Lung (tissue), 12 donors: ENCODE measurements around the gene AKR7A3. TPM values are rescaled to one million over a fixed set of nuclear protein-coding genes. Genes with fewer than 3 reads are reported as not detected.

Experiments
- ATAC-seq: fragments of 200-7000 bp; cut with Tn5 transposase; one replicate; pipeline ENCODE4 v1.9.1; 2020; ENCODE audit warnings: moderate number of reproducible peaks; ENCODE audit not compliant: insufficient read depth, low FRiP score
- DNase-seq, 3 donors: peaks; one replicate each; pipeline ENCODE4 v3.0.0-alpha.2; 2013 to 2017
- H3K27ac ChIP-seq, 2 donors: one replicate each; pipeline ENCODE4 v1.5.1; 2013; ENCODE audit warnings: mild to moderate bottlenecking in 2 of 2, moderate library complexity in 2 of 2, control low read depth in 1 of 2, inconsistent platforms in 1 of 2, low read depth in 1 of 2, low read length in 1 of 2
- H3K27me3 ChIP-seq, 3 donors: one replicate each; pipeline ENCODE4 v1.5.1; 2013; ENCODE audit warnings: low read length in 2 of 3; ENCODE audit not compliant: control insufficient read depth in 3 of 3, insufficient read depth in 3 of 3
- H3K36me3 ChIP-seq, 4 donors: one replicate each; pipeline ENCODE4 v1.5.1; 2013; ENCODE audit warnings: low read length in 4 of 4, mild to moderate bottlenecking in 1 of 4, moderate library complexity in 1 of 4; ENCODE audit not compliant: control insufficient read depth in 4 of 4, insufficient read depth in 4 of 4
- H3K4me1 ChIP-seq, 5 donors: one replicate each; pipeline ENCODE4 v1.5.1; 2013; ENCODE audit warnings: low read length in 5 of 5, mild to moderate bottlenecking in 2 of 5, moderate library complexity in 1 of 5; ENCODE audit not compliant: control insufficient read depth in 5 of 5, insufficient read depth in 5 of 5
- H3K4me3 ChIP-seq: one replicate; pipeline ENCODE4 v1.5.1; 2013; ENCODE audit warnings: mild to moderate bottlenecking, control low read depth, moderate library complexity
- H3K9ac ChIP-seq, 2 donors: one replicate each; pipeline ENCODE4 v1.5.1; 2013; ENCODE audit warnings: low read length in 2 of 2, control low read depth in 1 of 2; ENCODE audit not compliant: insufficient read depth in 1 of 2
- H3K9me3 ChIP-seq, 4 donors: one replicate each; pipeline ENCODE4 v1.5.1; 2013; ENCODE audit warnings: low read length in 3 of 4, mild to moderate bottlenecking in 1 of 4, moderate library complexity in 1 of 4; ENCODE audit not compliant: control insufficient read depth in 4 of 4, insufficient read depth in 3 of 4
- CTCF ChIP-seq: IDR thresholded peaks from 2 replicates; pipeline ENCODE4 v1.5.1; 2012; ENCODE audit warnings: mild to moderate bottlenecking; ENCODE audit errors: control extremely low read depth, extremely low read depth
- WGBS, 2 donors: extraction: QIAGEN DNeasy Blood & Tissue Kit; methylation state at CpG; one replicate each; pipeline ENCODE4 v1.1.7; 2013; 5-methylcytosine and 5-hydroxymethylcytosine counted together
- polyA plus RNA-seq, 2 donors: library from polyadenylated mRNA; stranded (reverse); fragments of 200-250 nt; gene quantifications; one replicate each; pipeline ENCODE4 v1.2.1, GENCODE V29; 2013
- total RNA-seq, 2 donors: library from RNA; depleted of rRNA in 1 of 2; stranded (reverse); fragments of >200 nt in 1 of 2; gene quantifications; one replicate each; pipeline ENCODE4 v1.2.1, GENCODE V29; 2014 to 2021
- donor health status: control.
- donor health status: control.
- donor health status: Bipolar disorder and iron deficiency.
- donor health status: healthy.
- donor health status: DM: yes; HTN: yes; CAD: no.

The AKR7A3 gene
- total and polyA plus RNA-seq, 4 donors: 0.23 to 1.3 (median 0.82) TPM

GRCh38 chr1:19327736-19328135 is 39.2 kb upstream of the AKR7A3 start:
- no peak overlapping the region for H3K4me3 ChIP-seq
- H3K36me3 ChIP-seq: peaks cover 0 to 61% (median 22%) of the 10 kb centered on the region in 4 donors
- H3K9ac ChIP-seq: no peak overlapping the region
- H3K27me3 ChIP-seq: no peaks in the 10 kb centered on the region
- 75 to 83% methylated on average over 9 of the region's 9 CpGs for WGBS, 2 donors
- DNase-seq (no peak), ATAC-seq (no peak)
- no peaks in the 10 kb centered on the region for H3K9me3 ChIP-seq
- no peak for TF ChIP-seq CTCF
- no peak overlapping the region for H3K27ac ChIP-seq
- no peaks in the 10 kb centered on the region for H3K4me1 ChIP-seq

GRCh38 chr1:19327301-19327700 is 38.7 kb upstream of the AKR7A3 start:
- H3K27me3 ChIP-seq: no peaks in the 10 kb centered on the region
- ATAC-seq (no peak), DNase-seq (no peak)
- 91 to 92% methylated on average over 16 of the region's 16 CpGs for WGBS, 2 donors
- no peak overlapping the region for H3K9ac ChIP-seq
- no peaks in the 10 kb centered on the region for H3K4me1 ChIP-seq
- H3K27ac ChIP-seq: no peak overlapping the region
- no peak overlapping the region for H3K4me3 ChIP-seq
- no peak for TF ChIP-seq CTCF
- H3K9me3 ChIP-seq: no peaks in the 10 kb centered on the region
- H3K36me3 ChIP-seq: peaks cover 0 to 58% (median 22%) of the 10 kb centered on the region in 4 donors

- ATAC-seq (no peak), DNase-seq (no peak)
- Histone ChIP-seq H3K27me3 (no peaks in the 10 kb centered on the region), H3K9ac (no peak overlapping the region), H3K36me3 (peaks cover 0 to 54% (median 21%) of the 10 kb centered on the region in 4 donors), H3K4me3 (no peak overlapping the region), H3K27ac (no peak overlapping the region), H3K4me1 (no peaks in the 10 kb centered on the region), H3K9me3 (no peaks in the 10 kb centered on the region)
- TF ChIP-seq CTCF: no peak
- WGBS, 2 donors: 82 to 85% methylated on average over 6 of the region's 6 CpGs
Observed at GRCh38 chr1:19326748-19327065, 38.1 kb upstream of the AKR7A3 start.
